Brain microvascular endothelial cell (primary cell): ENCODE measurements around the gene ADK.

ENCODE experiments used
- DNase-seq: peaks from one replicate; pipeline ENCODE4 v3.0.0-alpha.2; 2020
- H3K27ac ChIP-seq: fragments of 250-450 bp; sonication (Bioruptor Pico); 2 replicates; pipeline ENCODE4 v1.5.1; 2020; ENCODE audit warnings: mild to moderate bottlenecking, moderate library complexity
- H3K27me3 ChIP-seq: fragments of 250-450 bp; sonication (Bioruptor Pico); replicated peaks from 2 replicates; pipeline ENCODE4 v1.5.1; 2020; ENCODE audit warnings: mild to moderate bottlenecking
- H3K36me3 ChIP-seq: fragments of 250-450 bp; sonication (Bioruptor Pico); replicated peaks from 2 replicates; pipeline ENCODE4 v1.5.1; 2020; ENCODE audit warnings: mild to moderate bottlenecking
- H3K4me3 ChIP-seq: 2 replicates; pipeline ENCODE4 v1.5.1; 2011; ENCODE audit warnings: low read depth, mild to moderate bottlenecking, control low read depth, low read length, moderate library complexity
- CTCF ChIP-seq: IDR thresholded peaks from 2 replicates; pipeline ENCODE4 v1.5.1; 2011; ENCODE audit warnings: low read depth, mild to moderate bottlenecking, moderate library complexity, low read length, control low read depth, inconsistent platforms; ENCODE audit errors: missing control alignments
- in situ Hi-C: cut with HindIII; loops from 2 replicates; pipeline ENCODE4 v1.10.0; 2017; ENCODE audit warnings: low sequenced_read_pairs, low pct_ligation_motif_present

ADK gene

GRCh38 chr10:74189999-74190421 is 39.0 kb downstream of the ADK start:
- in situ Hi-C loops: no loop called here
- no peak for TF ChIP-seq CTCF
- peak; percentile 80 for DNase-seq
- Histone ChIP-seq H3K27ac (peak overlapping the region; percentile 74), H3K27me3 (no peaks in the 10 kb centered on the region), H3K4me3 (peak overlapping the region; percentile 24), H3K36me3 (no peaks in the 10 kb centered on the region)

- peak overlapping the region; percentile 24 for H3K4me3 ChIP-seq
- no peak for DNase-seq
- no peak for TF ChIP-seq CTCF
- in situ Hi-C loops: no loop called here
- H3K36me3 ChIP-seq: no peaks in the 10 kb centered on the region
- H3K27ac ChIP-seq: peak overlapping the region; percentile 74
- no peaks in the 10 kb centered on the region for H3K27me3 ChIP-seq
These were observed 39.5 kb downstream of the ADK start for GRCh38 chr10:74190494-74190893.

GRCh38 chr10:74194545-74194944 is 43.5 kb downstream of the ADK start:
- Histone ChIP-seq H3K27me3 (no peaks in the 10 kb centered on the region), H3K4me3 (no peak overlapping the region), H3K36me3 (no peaks in the 10 kb centered on the region), H3K27ac (no peak overlapping the region)
- DNase-seq: peak; percentile 9
- in situ Hi-C loops: no loop called here
- TF ChIP-seq CTCF: no peak

GRCh38 chr10:74194999-74195398 is 44.0 kb downstream of the ADK start:
- no peak overlapping the region for H3K4me3 ChIP-seq
- TF ChIP-seq CTCF: no peak
- in situ Hi-C loops: no loop called here
- DNase-seq: no peak
- no peaks in the 10 kb centered on the region for H3K36me3 ChIP-seq
- H3K27me3 ChIP-seq: no peaks in the 10 kb centered on the region
- H3K27ac ChIP-seq: no peak overlapping the region

GRCh38 chr10:74199315-74199714 is 48.3 kb downstream of the ADK start:
- H3K36me3 ChIP-seq: peaks cover 2% of the 10 kb centered on the region
- no peak for TF ChIP-seq CTCF
- H3K27me3 ChIP-seq: no peaks in the 10 kb centered on the region
- no peak overlapping the region for H3K4me3 ChIP-seq
- no peak overlapping the region for H3K27ac ChIP-seq
- no peak for DNase-seq
- in situ Hi-C loops: no loop called here

GRCh38 chr10:74202356-74202755 is 51.3 kb downstream of the ADK start:
- no peak overlapping the region for H3K4me3 ChIP-seq
- H3K27ac ChIP-seq: no peak overlapping the region
- in situ Hi-C loops: no loop called here
- H3K27me3 ChIP-seq: no peaks in the 10 kb centered on the region
- DNase-seq: no peak
- TF ChIP-seq CTCF: no peak
- H3K36me3 ChIP-seq: peaks cover 2% of the 10 kb centered on the region
